GM10847 (cell line): ENCODE data around the gene PPP4C.
A peak's percentile ranks its signal among the peaks of the same experiment; 100 is the strongest.

ENCODE experiments used
- POLR2A ChIP-seq: IDR thresholded peaks from 2 replicates; pipeline ENCODE4 v1.6.1; 2011; ENCODE audit not compliant: insufficient read length; ENCODE audit errors: extremely low read depth

Gene PPP4C

GRCh38 chr16:30075503-30076275 is at the start of gene PPP4C:
Gene PPP4C (plus strand): TSS chr16:30075994. CDS start chr16:30076378, 384 bp downstream.
- TF ChIP-seq POLR2A: peak; percentile 84

- TF ChIP-seq POLR2A: no peak
These were observed 49.3 kb upstream of the PPP4C start for GRCh38 chr16:30026449-30026848.

GRCh38 chr16:30027588-30028437 is 48.0 kb upstream of the PPP4C start:
- TF ChIP-seq POLR2A: no peak

DNA sequence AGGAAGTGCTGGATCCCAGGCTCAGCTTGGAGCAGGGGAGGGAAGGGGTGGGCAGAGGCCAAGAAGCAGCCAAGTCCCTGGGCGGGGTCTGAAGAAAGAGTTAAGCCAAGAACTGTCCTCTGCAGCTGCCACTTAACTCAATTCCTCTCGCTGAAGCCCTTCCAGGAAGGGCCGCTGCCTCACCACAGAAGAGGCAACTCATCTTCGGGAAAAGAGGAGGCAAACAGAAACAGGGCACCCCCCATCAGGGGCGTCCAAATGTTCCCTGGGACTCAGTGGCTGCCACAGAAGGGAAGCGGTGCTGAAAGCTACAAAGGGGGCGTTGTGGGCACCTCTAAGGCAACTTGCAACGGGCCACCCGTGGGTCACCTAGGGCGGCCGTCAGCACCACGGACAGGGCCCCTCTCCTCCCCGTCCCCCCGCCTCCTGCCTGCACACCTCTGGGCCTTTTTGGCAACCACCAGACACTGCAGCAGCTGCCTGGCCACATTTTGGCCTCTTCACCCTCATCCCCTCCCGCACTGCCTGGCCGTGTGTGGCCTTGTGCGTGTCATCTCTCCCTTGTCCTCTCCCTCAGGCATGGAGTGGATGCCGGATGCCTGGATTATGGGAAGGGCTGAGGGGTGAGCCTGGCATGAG is 47.2 kb upstream of the PPP4C start:
- no peak for TF ChIP-seq POLR2A

- no peak for TF ChIP-seq POLR2A
These were observed 45.6 kb upstream of the PPP4C start for GRCh38 chr16:30030011-30030685.

- no peak for TF ChIP-seq POLR2A
These were observed 44.9 kb upstream of the PPP4C start, which contains the start of gene TLCD3B for GRCh38 chr16:30030841-30031413. Gene TLCD3B (minus strand): TSS chr16:30031271. CDS start chr16:30030527, 744 bp downstream.

- TF ChIP-seq POLR2A: no peak
These were observed 44.3 kb upstream of the PPP4C start for GRCh38 chr16:30031477-30031918.

- TF ChIP-seq POLR2A: no peak
These were observed 43.5 kb upstream of the PPP4C start for GRCh38 chr16:30032083-30032819.

DNA sequence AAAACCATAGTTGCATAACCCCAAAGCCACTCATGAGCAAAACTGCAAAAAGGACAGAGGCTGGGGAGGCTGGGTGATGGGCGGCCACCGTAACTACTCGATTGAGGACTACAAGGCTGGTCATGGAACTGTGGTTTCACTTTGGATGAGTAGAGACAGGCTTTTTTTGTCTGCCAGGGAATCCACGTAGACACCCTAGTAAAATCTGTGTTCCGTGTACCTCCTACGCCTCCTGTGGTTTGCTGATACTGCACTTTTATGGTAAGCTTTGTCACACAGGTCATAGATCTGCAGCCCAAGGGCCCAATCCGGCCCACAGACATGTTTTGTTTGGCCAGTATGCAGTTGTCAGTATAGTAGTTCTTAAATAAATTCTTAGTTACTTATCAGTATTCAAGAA is 42.5 kb upstream of the PPP4C start:
- TF ChIP-seq POLR2A: no peak

- no peak for TF ChIP-seq POLR2A
These were observed 35.6 kb upstream of the PPP4C start for GRCh38 chr16:30040221-30040620.

DNA sequence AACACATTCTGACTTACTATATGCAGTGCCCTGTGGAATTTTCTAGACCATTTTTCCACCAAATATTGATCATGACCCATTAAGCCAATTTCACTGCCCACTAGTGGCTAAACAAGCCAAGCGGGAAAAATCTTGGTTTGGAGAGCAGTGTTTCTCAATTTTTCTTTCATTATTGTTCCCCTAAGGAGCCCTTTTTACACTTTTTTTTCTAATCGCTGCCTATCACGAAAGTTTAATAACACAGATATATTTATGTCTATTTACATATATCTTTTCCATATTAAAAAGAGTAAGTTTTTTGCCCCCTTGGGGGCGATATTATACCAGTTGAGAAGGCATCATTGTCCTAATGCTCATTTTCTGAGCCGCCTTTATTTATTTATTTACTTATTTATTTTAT is 34.0 kb upstream of the PPP4C start:
- no peak for TF ChIP-seq POLR2A

DNA sequence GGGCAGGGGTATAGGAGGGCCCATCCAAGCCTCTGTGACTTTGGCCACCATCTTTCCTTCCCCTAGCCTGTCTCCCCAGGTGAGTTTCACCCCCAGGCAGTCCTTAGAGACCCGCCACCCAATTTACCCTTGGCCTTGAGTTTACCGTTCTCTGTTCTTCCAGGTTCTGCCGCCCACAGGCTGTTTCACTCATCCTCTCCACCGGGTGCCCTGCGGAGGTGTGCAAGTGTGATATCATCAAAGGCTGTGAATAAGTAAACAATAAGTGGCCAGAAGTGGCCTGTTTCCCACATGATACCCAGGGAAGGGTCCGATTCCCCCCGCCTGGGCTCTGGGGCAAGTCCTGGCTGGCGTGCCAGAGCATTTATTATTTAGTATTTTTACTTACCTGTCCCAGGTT is 29.6 kb upstream of the PPP4C start:
- no peak for TF ChIP-seq POLR2A

DNA sequence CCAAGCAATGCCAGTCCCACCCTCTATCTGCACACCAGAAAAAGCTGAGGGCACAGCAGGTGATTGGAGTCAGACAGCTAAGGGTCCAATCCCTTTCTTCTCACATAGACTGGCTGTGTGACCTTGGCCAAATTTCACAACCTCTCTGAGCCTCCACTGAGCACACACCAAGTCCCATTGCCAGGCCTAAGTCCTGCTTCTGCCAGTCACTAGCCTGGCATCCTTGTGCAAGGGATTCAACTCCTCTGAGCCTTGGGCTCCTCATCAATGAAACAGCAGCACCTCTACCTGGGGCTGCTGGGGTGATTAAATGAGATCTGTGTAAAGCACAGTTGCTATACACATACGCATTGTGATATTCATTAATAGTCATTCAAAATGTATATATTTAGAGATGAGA is 29.2 kb upstream of the PPP4C start:
- TF ChIP-seq POLR2A: no peak

DNA sequence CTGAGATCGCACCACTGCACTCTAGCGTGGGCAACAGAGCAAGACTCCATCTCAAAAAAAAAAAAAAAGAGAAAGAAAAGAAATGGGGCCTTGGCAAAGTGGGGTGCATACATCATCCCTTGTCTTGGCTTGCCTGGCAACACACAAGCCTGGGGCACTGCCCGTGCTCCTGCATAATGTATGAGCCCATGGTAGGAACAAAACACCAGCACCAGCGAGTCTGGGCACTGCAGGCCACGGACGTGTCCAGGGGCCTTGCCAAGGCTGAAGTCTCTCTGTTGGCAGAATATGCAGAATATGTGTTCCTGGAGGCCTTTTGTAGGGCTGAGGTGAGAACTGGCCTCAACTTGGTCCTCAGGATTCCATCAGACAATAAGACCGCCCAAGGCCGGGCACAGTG is 25.9 kb upstream of the PPP4C start:
- no peak for TF ChIP-seq POLR2A

GRCh38 chr16:30051518-30051917 is 24.3 kb upstream of the PPP4C start:
- no peak for TF ChIP-seq POLR2A
